GM21526 (cell line): ENCODE measurements around the gene LAMC1.

Experiments used
- ATAC-seq: cut with Tn5 transposase; IDR thresholded peaks from one replicate; pipeline ENCODE4 v1.9.1; 2021; ENCODE audit warnings: moderate library complexity; ENCODE audit not compliant: unreplicated experiment, low FRiP score

LAMC1 gene

GRCh38 chr1:183180218-183180617, 157.0 kb downstream of the LAMC1 start:
- no peak for ATAC-seq

- ATAC-seq: no peak
These were observed 157.4 kb downstream of the LAMC1 start for GRCh38 chr1:183180634-183181056.

- no peak for ATAC-seq
These were observed 162.8 kb downstream of the LAMC1 start, which contains the start of gene LAMC2 for GRCh38 chr1:183185941-183186490. LAMC2 (plus strand) TSS chr1:183186264; CDS start chr1:183186353, 89 bp downstream.

GRCh38 chr1:183186841-183187240, 163.6 kb downstream of the LAMC1 start:
- ATAC-seq: no peak

GRCh38 chr1:183188240-183188639, 165.0 kb downstream of the LAMC1 start:
- ATAC-seq: no peak

- ATAC-seq: no peak
These were observed 168.6 kb downstream of the LAMC1 start for GRCh38 chr1:183191833-183192232.

- no peak for ATAC-seq
These were observed 170.8 kb downstream of the LAMC1 start for GRCh38 chr1:183193963-183194525.

- peak; percentile 94 for ATAC-seq
These were observed 171.4 kb downstream of the LAMC1 start for GRCh38 chr1:183194527-183195141.

- peak; percentile 33 for ATAC-seq
These were observed 171.9 kb downstream of the LAMC1 start for GRCh38 chr1:183195142-183195574.
